Naive B cell (primary cell): ENCODE data around the gene BARHL1. TPM values are rescaled to one million over a fixed set of nuclear protein-coding genes. Genes with fewer than 3 reads are reported as not detected.
A peak's percentile ranks its signal among the peaks of the same experiment; 100 is the strongest.

Source experiments
- ATAC-seq, 2 donors: fragments of 150-1000 bp; cut with Tn5 transposase; 2 replicates each; pipeline ENCODE4 v1.10.0; 2021; ENCODE audit warnings: low read depth in 2 of 2, mild to moderate bottlenecking in 2 of 2, moderate library complexity in 2 of 2
- DNase-seq: peaks from one replicate; pipeline ENCODE4 v3.0.0; 2022
- H3K27ac Mint-ChIP-seq, 6 donors: one replicate each; pipeline ENCODE4 v1.8.0; 2020 to 2022; ENCODE audit warnings: mild to moderate bottlenecking in 6 of 6, mixed read lengths in 6 of 6, moderate library complexity in 5 of 6, inconsistent platforms in 2 of 6
- H3K27me3 Mint-ChIP-seq, 3 donors: one replicate each; pipeline ENCODE4 v1.8.0; 2021 to 2022; ENCODE audit warnings: mixed read lengths in 3 of 3, mild to moderate bottlenecking in 1 of 3
- H3K36me3 Mint-ChIP-seq, 2 donors: one replicate each; pipeline ENCODE4 v1.8.0; 2020 to 2022; ENCODE audit warnings: mixed read lengths in 2 of 2, inconsistent platforms in 1 of 2, mild to moderate bottlenecking in 1 of 2
- H3K4me1 Mint-ChIP-seq, 3 donors: one replicate each; pipeline ENCODE4 v1.8.0; 2020 to 2022; ENCODE audit warnings: mixed read lengths in 3 of 3, inconsistent platforms in 1 of 3, mild to moderate bottlenecking in 1 of 3, moderate library complexity in 1 of 3
- H3K4me3 Mint-ChIP-seq, 8 donors: one replicate each; pipeline ENCODE4 v1.8.0; 2020 to 2022; ENCODE audit warnings: mild to moderate bottlenecking in 8 of 8, mixed read lengths in 8 of 8, moderate library complexity in 8 of 8, inconsistent platforms in 2 of 8
- H3K9me3 Mint-ChIP-seq, 7 donors: one replicate each; pipeline ENCODE4 v1.8.0; 2020 to 2022; ENCODE audit warnings: mixed read lengths in 7 of 7, mild to moderate bottlenecking in 5 of 7, inconsistent platforms in 2 of 7, moderate library complexity in 1 of 7
- polyA plus RNA-seq, 6 donors: library from polyadenylated mRNA; unstranded; fragments of 300-500 nt; fragmentation: Illumina TruSeq; gene quantifications; one replicate each; pipeline ENCODE4 v1.2.3, GENCODE V29; 2021; ENCODE audit warnings: low read depth in 6 of 6

Gene BARHL1
- not detected for polyA plus RNA-seq

- H3K4me3 Mint-ChIP-seq: peak within 1 kb of the TSS; percentile 53 to 87 (median 74)
- peaks cover 52 to 72% (median 63%) of the 10 kb centered on the region in 3 donors for H3K27me3 Mint-ChIP-seq
- peaks cover 0 to 5% (median 0%) of the 10 kb centered on the region in 7 donors for H3K9me3 Mint-ChIP-seq
- no peaks in the 10 kb centered on the region for H3K36me3 Mint-ChIP-seq
- H3K27ac Mint-ChIP-seq: peak within 1 kb of the TSS; percentile 64 to 92 (median 82)
- peaks cover 20 to 24% (median 21%) of the 10 kb centered on the region in 3 donors for H3K4me1 Mint-ChIP-seq
- DNase-seq (no peak), ATAC-seq (no peak)
Observed at GRCh38 chr9:132582276-132582785, at the start of gene BARHL1. Gene BARHL1 (plus strand): TSS chr9:132582606. CDS start chr9:132582798, 192 bp downstream.

- H3K36me3 Mint-ChIP-seq: no peaks in the 10 kb centered on the region
- ATAC-seq (no peak), DNase-seq (no peak)
Observed at GRCh38 chr9:132534832-132535231, 47.6 kb upstream of the BARHL1 start.

GRCh38 chr9:132536124-132536523 lies 46.3 kb upstream of the BARHL1 start:
- Mint-ChIP-seq H3K36me3 (no peaks in the 10 kb centered on the region), H3K27me3 (peaks cover 11 to 24% (median 20%) of the 10 kb centered on the region in 3 donors), H3K4me1 (no peaks in the 10 kb centered on the region), H3K9me3 (peaks cover 0 to 18% (median 12%) of the 10 kb centered on the region in 7 donors), H3K4me3 (no peak overlapping the region), H3K27ac (peak overlapping the region in 1 of 6 donors; percentile 58)
- ATAC-seq: no peak
- no peak for DNase-seq

More at GRCh38 chr9:132534832-132535231, 47.6 kb upstream of the BARHL1 start:
- Mint-ChIP-seq H3K9me3 (peaks cover 0 to 21% (median 14%) of the 10 kb centered on the region in 7 donors), H3K27me3 (peaks cover 14 to 35% (median 26%) of the 10 kb centered on the region in 3 donors), H3K4me1 (no peaks in the 10 kb centered on the region), H3K27ac (no peak overlapping the region), H3K4me3 (no peak overlapping the region)

- Mint-ChIP-seq H3K27ac (no peak overlapping the region), H3K4me3 (no peak overlapping the region), H3K36me3 (no peaks in the 10 kb centered on the region), H3K27me3 (peaks cover 8 to 13% (median 10%) of the 10 kb centered on the region in 3 donors), H3K9me3 (peaks cover 0 to 17% (median 12%) of the 10 kb centered on the region in 7 donors), H3K4me1 (no peaks in the 10 kb centered on the region)
- ATAC-seq (no peak), DNase-seq (no peak)
Observed at GRCh38 chr9:132537352-132537751, 45.1 kb upstream of the BARHL1 start.

- H3K27me3 Mint-ChIP-seq: peaks cover 8 to 13% (median 10%) of the 10 kb centered on the region in 3 donors
- H3K4me1 Mint-ChIP-seq: no peaks in the 10 kb centered on the region
- H3K9me3 Mint-ChIP-seq: peaks cover 0 to 17% (median 12%) of the 10 kb centered on the region in 7 donors
- no peak for ATAC-seq
- no peaks in the 10 kb centered on the region for H3K36me3 Mint-ChIP-seq
- no peak overlapping the region for H3K4me3 Mint-ChIP-seq
- no peak for DNase-seq
- H3K27ac Mint-ChIP-seq: no peak overlapping the region
Observed at GRCh38 chr9:132538071-132538470, 44.3 kb upstream of the BARHL1 start.

GRCh38 chr9:132539096-132539495 lies 43.3 kb upstream of the BARHL1 start:
- no peaks in the 10 kb centered on the region for H3K36me3 Mint-ChIP-seq

GRCh38 chr9:132541051-132541450 lies 41.4 kb upstream of the BARHL1 start:
- H3K36me3 Mint-ChIP-seq: no peaks in the 10 kb centered on the region
- H3K4me1 Mint-ChIP-seq: no peaks in the 10 kb centered on the region
- DNase-seq (no peak), ATAC-seq (no peak)
- H3K9me3 Mint-ChIP-seq: peaks cover 0 to 4% (median 0%) of the 10 kb centered on the region in 7 donors
- H3K27ac Mint-ChIP-seq: no peak overlapping the region
- H3K4me3 Mint-ChIP-seq: no peak overlapping the region
- H3K27me3 Mint-ChIP-seq: peaks cover 14 to 23% (median 21%) of the 10 kb centered on the region in 3 donors

More at GRCh38 chr9:132539096-132539495, 43.3 kb upstream of the BARHL1 start:
- ATAC-seq (no peak), DNase-seq (no peak)
- Mint-ChIP-seq H3K9me3 (peaks cover 0 to 16% (median 12%) of the 10 kb centered on the region in 7 donors), H3K27ac (no peak overlapping the region), H3K4me1 (no peaks in the 10 kb centered on the region), H3K4me3 (no peak overlapping the region), H3K27me3 (peaks cover 6 to 10% (median 8%) of the 10 kb centered on the region in 3 donors)

- peaks cover 14 to 26% (median 17%) of the 10 kb centered on the region in 3 donors for H3K27me3 Mint-ChIP-seq
- H3K9me3 Mint-ChIP-seq: peaks cover 0 to 2% (median 0%) of the 10 kb centered on the region in 7 donors
- ATAC-seq (no peak), DNase-seq (no peak)
- H3K27ac Mint-ChIP-seq: no peak overlapping the region
- H3K4me3 Mint-ChIP-seq: no peak overlapping the region
- H3K36me3 Mint-ChIP-seq: no peaks in the 10 kb centered on the region
- no peaks in the 10 kb centered on the region for H3K4me1 Mint-ChIP-seq
Observed at GRCh38 chr9:132541870-132542830, 40.3 kb upstream of the BARHL1 start.

GRCh38 chr9:132543251-132543650 lies 39.2 kb upstream of the BARHL1 start:
- Mint-ChIP-seq H3K4me1 (no peaks in the 10 kb centered on the region), H3K9me3 (no peaks in the 10 kb centered on the region), H3K27me3 (peaks cover 14 to 34% (median 16%) of the 10 kb centered on the region in 3 donors), H3K4me3 (no peak overlapping the region), H3K27ac (no peak overlapping the region), H3K36me3 (no peaks in the 10 kb centered on the region)
- ATAC-seq: no peak
- DNase-seq: no peak

- Mint-ChIP-seq H3K4me3 (no peak overlapping the region), H3K9me3 (no peaks in the 10 kb centered on the region), H3K27me3 (peaks cover 14 to 34% (median 16%) of the 10 kb centered on the region in 3 donors), H3K36me3 (no peaks in the 10 kb centered on the region), H3K4me1 (no peaks in the 10 kb centered on the region), H3K27ac (no peak overlapping the region)
- ATAC-seq: no peak
- no peak for DNase-seq
Observed at GRCh38 chr9:132543960-132544359, 38.4 kb upstream of the BARHL1 start.

- DNase-seq (no peak), ATAC-seq (no peak)
- Mint-ChIP-seq H3K9me3 (no peaks in the 10 kb centered on the region), H3K27me3 (peaks cover 11 to 43% (median 16%) of the 10 kb centered on the region in 3 donors), H3K4me3 (no peak overlapping the region), H3K27ac (no peak overlapping the region), H3K36me3 (no peaks in the 10 kb centered on the region), H3K4me1 (no peaks in the 10 kb centered on the region)
Observed at GRCh38 chr9:132545578-132545977, 36.8 kb upstream of the BARHL1 start.

GRCh38 chr9:132546148-132547051 lies 36.0 kb upstream of the BARHL1 start:
- no peak overlapping the region for H3K27ac Mint-ChIP-seq

GRCh38 chr9:132547052-132547431 lies 35.4 kb upstream of the BARHL1 start:
- H3K27ac Mint-ChIP-seq: peak overlapping the region in 1 of 6 donors; percentile 70
- no peaks in the 10 kb centered on the region for H3K36me3 Mint-ChIP-seq
- no peak overlapping the region for H3K4me3 Mint-ChIP-seq
- no peaks in the 10 kb centered on the region for H3K9me3 Mint-ChIP-seq
- no peak for DNase-seq
- no peak for ATAC-seq
- no peaks in the 10 kb centered on the region for H3K4me1 Mint-ChIP-seq
- H3K27me3 Mint-ChIP-seq: peaks cover 8 to 55% (median 16%) of the 10 kb centered on the region in 3 donors

More at GRCh38 chr9:132546148-132547051, 36.0 kb upstream of the BARHL1 start:
- Mint-ChIP-seq H3K27me3 (peaks cover 13 to 49% (median 16%) of the 10 kb centered on the region in 3 donors), H3K36me3 (no peaks in the 10 kb centered on the region), H3K4me3 (peak overlapping the region in 1 of 8 donors; percentile 59), H3K9me3 (no peaks in the 10 kb centered on the region), H3K4me1 (no peaks in the 10 kb centered on the region)
- ATAC-seq: no peak
- DNase-seq: no peak
